Cardiac muscle cell (in vitro differentiated cells and primary cell): Measurements from ENCODE around the gene ABAT. TPM values are rescaled to one million over a fixed set of nuclear protein-coding genes. Genes with fewer than 3 reads are reported as not detected.

Experiments used
- DNase-seq, 2 donors: peaks; one replicate each; pipeline versions ENCODE4 v3.0.0 to v3.0.0-alpha.2; 2010 to 2017; ENCODE audit warnings: low read depth in 1 of 2, low spot score in 1 of 2
- H3K27ac ChIP-seq: fragments of 200-600 bp; sonication (generic); 2 replicates; pipeline ENCODE4 v1.5.1; 2016
- H3K27me3 ChIP-seq: fragments of 200-600 bp; sonication (generic); 2 replicates; pipeline ENCODE4 v1.6.0; 2016; ENCODE audit warnings: control low read depth
- H3K36me3 ChIP-seq: fragments of 200-600 bp; sonication (generic); 2 replicates; pipeline ENCODE4 v1.5.1; 2016; ENCODE audit warnings: control low read depth
- H3K4me1 ChIP-seq: fragments of 200-600 bp; sonication (generic); 2 replicates; pipeline ENCODE4 v1.8.1; 2017; ENCODE audit warnings: low read depth, mild to moderate bottlenecking, mixed run types
- H3K4me3 ChIP-seq: fragments of 200-600 bp; sonication (generic); 2 replicates; pipeline ENCODE4 v1.5.1; 2016; ENCODE audit warnings: mild to moderate bottlenecking
- H3K9me3 ChIP-seq: fragments of 200-600 bp; sonication (generic); 2 replicates; pipeline ENCODE4 v1.5.1; 2017; ENCODE audit warnings: low read depth, mild to moderate bottlenecking, control low read depth
- polyA plus RNA-seq: library from polyadenylated mRNA; unstranded; fragments of >200 nt; fragmentation: Nextera tagmentation; extraction: Ambion mirVana; gene quantifications from 2 replicates; pipeline ENCODE4 v1.2.1, GENCODE V29; 2016
- total RNA-seq: library from RNA; depleted of rRNA; stranded (reverse); fragments of >200 nt; gene quantifications from 2 replicates; pipeline ENCODE4 v1.2.3, GENCODE V29; 2016
- TF ChIP-seq, protein P1 (sequence below): IDR thresholded peaks from 2 replicates; pipeline ENCODE4 v1.5.1; 2012; ENCODE audit warnings: low read depth, mild to moderate bottlenecking, low read length

ABAT gene
- total and polyA plus RNA-seq, 2 experiments from 2014 or later: 54.4 to 71.4 TPM

DNA sequence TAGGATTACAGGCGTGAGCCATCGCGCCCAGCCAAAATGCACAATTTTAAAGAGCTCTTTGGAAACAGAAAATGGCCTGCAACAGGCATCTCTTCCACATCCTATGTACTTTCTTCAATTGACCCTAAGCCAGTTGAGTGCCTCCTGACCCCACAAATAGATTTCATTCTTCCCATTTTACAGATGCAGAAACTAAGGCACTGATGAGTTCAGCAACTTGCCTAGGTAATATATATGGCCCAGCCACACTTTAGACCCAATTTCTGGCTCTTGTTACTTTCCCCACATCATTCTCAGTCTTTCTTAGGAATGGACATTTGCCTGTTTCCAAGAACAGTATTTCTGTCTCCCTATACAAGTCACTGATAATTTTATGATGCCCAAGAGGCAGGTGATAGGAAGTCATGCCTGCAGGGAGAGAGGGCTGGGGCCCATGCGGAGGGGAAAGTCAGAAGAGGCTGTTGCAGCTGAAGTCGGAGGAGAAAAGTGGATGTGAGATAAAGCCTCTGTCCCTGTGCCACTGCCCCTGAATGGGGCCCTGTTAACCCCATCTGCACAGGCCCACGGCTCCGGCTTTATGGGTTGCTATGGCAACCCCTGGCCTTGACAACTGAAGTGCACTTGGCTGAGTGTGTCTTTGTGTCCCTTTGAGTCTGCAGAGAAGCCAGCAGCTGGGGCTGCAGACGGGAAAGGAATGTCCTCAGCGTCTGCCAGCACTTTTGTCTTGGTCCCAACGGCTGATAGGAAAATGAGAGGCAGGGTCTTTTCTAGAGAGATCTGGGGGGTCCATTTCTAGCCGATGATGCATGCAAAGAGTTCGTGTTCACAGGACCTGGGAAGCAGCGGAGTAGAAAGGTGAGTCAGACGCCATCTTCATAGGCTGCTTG, 45.9 kb downstream of the ABAT start:
- Histone ChIP-seq H3K4me1 (peaks cover 45% of the 10 kb centered on the region), H3K27ac (peak overlapping the region; percentile 89), H3K9me3 (no peaks in the 10 kb centered on the region), H3K27me3 (no peaks in the 10 kb centered on the region), H3K36me3 (no peaks in the 10 kb centered on the region), H3K4me3 (peak overlapping the region; percentile 2)
- DNase-seq: peak in 1 of 2 donors; percentile 96
- TF ChIP-seq, protein P1, sequence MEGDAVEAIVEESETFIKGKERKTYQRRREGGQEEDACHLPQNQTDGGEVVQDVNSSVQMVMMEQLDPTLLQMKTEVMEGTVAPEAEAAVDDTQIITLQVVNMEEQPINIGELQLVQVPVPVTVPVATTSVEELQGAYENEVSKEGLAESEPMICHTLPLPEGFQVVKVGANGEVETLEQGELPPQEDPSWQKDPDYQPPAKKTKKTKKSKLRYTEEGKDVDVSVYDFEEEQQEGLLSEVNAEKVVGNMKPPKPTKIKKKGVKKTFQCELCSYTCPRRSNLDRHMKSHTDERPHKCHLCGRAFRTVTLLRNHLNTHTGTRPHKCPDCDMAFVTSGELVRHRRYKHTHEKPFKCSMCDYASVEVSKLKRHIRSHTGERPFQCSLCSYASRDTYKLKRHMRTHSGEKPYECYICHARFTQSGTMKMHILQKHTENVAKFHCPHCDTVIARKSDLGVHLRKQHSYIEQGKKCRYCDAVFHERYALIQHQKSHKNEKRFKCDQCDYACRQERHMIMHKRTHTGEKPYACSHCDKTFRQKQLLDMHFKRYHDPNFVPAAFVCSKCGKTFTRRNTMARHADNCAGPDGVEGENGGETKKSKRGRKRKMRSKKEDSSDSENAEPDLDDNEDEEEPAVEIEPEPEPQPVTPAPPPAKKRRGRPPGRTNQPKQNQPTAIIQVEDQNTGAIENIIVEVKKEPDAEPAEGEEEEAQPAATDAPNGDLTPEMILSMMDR: no peak

DNA sequence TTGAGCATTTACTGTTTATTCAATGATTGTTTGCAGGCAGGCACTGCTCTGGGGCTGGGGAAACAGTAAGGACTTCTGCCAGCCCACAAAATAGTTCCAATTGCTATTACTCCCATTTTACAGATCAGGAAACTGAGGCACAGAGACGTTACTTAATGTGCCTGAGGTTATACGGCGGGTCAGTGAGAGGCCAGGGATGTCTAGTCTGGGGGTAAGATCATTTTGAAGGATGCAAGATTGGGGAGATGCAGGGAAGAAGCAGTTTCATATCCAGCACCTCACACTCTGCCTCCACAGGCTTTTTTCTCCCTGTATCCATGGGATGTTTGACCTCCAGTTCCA, 46.5 kb downstream of the ABAT start:
- DNase-seq: no peak
- Histone ChIP-seq H3K9me3 (no peaks in the 10 kb centered on the region), H3K4me3 (peak overlapping the region; percentile 2), H3K27me3 (no peaks in the 10 kb centered on the region), H3K36me3 (no peaks in the 10 kb centered on the region), H3K4me1 (peaks cover 45% of the 10 kb centered on the region), H3K27ac (peak overlapping the region; percentile 89)
- TF ChIP-seq, protein P1: no peak

DNA sequence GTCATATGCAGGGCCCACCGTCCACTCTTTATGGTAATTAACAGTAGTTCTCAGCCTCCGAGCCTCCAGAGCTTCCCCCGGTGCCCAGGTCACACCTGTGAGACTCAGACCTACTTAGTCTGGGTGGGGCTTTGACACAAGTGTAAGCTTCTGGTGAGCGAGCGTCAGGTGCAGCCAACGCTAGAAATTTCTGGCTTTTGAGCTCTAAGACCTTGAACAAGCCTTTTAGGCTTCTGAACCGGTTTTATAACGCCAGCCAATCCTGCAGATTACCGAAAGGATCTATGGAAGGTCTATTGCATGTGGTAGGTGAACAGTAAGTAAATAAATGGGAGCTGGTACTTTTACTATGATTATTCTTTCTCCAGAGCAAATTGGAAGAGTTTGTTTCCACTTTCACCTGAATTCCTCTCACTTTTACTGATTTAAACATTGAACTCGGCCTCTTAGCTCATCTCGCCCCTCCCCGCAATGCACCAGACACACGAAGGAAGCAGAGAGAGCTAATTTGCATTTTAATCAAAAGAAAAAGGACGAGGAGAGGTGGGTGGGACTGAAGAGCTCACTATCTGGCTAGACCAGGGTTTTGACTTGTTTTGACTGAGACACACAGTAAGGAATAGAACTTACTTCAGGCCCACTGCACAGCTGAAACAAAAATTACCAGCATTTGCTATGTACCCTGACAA, 47.1 kb downstream of the ABAT start:
- TF ChIP-seq, protein P1: no peak
- no peaks in the 10 kb centered on the region for H3K9me3 ChIP-seq
- peak overlapping the region; percentile 2 for H3K4me3 ChIP-seq
- no peaks in the 10 kb centered on the region for H3K27me3 ChIP-seq
- H3K27ac ChIP-seq: peak overlapping the region; percentile 89
- peaks cover 43% of the 10 kb centered on the region for H3K4me1 ChIP-seq
- DNase-seq: no peak
- H3K36me3 ChIP-seq: no peaks in the 10 kb centered on the region

DNA sequence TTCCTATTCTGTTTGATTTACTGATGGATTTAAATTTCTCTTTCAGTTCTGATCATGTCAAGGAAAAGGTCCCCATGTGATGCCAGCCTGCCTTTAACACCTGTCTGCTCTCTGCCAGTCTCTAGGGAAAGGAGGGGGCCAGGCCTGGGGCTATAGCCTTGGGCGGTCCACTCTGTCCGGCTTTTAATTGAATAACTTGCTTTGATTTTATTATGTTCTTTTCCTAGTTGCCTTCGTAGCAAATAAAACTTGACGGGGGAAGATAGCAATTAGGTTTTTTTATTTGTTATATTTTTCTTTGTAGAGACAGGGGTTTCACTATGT, 47.6 kb downstream of the ABAT start:
- TF ChIP-seq, protein P1: no peak
- Histone ChIP-seq H3K9me3 (no peaks in the 10 kb centered on the region), H3K4me1 (peaks cover 42% of the 10 kb centered on the region), H3K27ac (peak overlapping the region; percentile 89), H3K36me3 (no peaks in the 10 kb centered on the region), H3K4me3 (no peak overlapping the region), H3K27me3 (no peaks in the 10 kb centered on the region)
- no peak for DNase-seq

DNA sequence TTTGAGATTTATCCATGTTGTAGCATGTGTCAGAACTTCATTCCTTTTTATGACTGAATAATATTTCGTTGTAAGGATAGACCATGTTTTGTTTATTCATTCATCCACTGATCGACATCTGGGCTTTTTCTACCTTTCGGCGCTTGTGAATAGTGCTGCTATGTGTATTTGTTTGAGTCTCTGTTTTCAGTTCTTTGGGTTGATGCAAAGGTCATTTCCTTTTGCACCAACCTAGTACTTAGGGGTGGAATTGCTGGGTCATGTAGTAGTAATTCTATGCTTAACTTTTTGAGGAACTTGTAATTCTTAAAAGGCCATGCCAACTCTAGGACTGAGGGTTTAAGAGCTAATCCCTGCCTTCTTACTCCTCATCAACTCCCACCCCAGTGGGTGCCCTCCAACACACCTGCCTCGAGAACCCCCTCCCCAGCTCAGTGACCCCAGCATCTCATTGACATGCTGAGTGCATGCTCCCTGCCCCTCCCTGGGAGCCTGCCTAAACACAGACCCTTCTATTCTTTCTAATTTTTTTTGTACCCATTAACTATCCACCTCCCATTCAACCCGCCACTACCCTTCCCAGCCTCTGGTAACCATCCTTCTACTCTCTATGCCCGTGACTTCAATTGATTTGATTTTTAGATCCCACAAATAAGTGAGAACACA, 51.2 kb downstream of the ABAT start:
- H3K4me3 ChIP-seq: no peak overlapping the region
- DNase-seq: no peak
- peaks cover 22% of the 10 kb centered on the region for H3K4me1 ChIP-seq
- TF ChIP-seq, protein P1: no peak
- no peaks in the 10 kb centered on the region for H3K9me3 ChIP-seq
- no peaks in the 10 kb centered on the region for H3K36me3 ChIP-seq
- H3K27me3 ChIP-seq: no peaks in the 10 kb centered on the region
- no peak overlapping the region for H3K27ac ChIP-seq
